WI38 (cell line): ENCODE measurements around the gene ARHGAP26.
A peak's percentile ranks its signal among the peaks of the same experiment; 100 is the strongest.
"Not testable (repeated sequence)": the region's sequence is repeated elsewhere in the genome, so short reads cannot be mapped to it uniquely, and the experiment has no call there.

Experiments
- H3K4me3 ChIP-seq: 2 replicates; pipeline ENCODE4 v1.5.1; 2011; ENCODE audit warnings: low read depth, mild to moderate bottlenecking, control low read depth, low read length
- TF ChIP-seq, protein P1 (sequence below): IDR thresholded peaks from 2 replicates; pipeline ENCODE4 v1.5.1; 2012; ENCODE audit warnings: low read depth, mild to moderate bottlenecking, control low read depth, low read length

ARHGAP26 gene

DNA sequence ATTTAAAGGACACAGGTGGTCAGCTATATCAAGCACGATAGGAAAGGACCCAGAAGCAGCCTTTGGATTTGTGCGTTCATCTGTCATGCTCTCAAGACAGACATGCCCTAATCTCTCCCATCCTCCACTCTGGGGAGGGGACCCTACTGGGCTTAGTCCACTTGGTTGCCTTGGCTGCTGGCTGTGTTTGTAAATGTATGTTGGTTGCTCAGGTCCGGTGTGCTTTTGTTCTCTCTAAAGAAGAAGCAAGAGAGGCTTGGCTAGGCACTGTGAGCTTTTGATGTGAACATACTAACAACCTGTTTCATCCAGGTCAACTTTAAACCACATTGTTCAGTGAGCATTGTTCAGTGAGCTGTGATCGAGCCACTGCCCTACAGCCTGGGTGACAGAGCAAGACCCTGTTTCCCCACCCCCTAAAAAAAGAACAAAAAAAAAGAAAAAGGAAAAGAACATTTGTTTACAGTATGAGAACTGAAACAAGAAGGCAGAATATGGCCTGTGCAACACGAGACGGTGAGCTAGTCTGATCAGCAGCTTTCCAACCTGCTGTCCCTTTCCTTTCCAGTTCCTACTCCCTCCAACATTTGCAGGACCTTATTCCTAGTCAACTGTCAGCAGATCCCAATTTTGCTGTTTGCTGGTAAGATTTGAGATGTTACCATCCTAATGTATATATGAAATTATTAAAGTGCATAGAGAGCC is 228.3 kb downstream of the ARHGAP26 start:
- TF ChIP-seq, protein P1, sequence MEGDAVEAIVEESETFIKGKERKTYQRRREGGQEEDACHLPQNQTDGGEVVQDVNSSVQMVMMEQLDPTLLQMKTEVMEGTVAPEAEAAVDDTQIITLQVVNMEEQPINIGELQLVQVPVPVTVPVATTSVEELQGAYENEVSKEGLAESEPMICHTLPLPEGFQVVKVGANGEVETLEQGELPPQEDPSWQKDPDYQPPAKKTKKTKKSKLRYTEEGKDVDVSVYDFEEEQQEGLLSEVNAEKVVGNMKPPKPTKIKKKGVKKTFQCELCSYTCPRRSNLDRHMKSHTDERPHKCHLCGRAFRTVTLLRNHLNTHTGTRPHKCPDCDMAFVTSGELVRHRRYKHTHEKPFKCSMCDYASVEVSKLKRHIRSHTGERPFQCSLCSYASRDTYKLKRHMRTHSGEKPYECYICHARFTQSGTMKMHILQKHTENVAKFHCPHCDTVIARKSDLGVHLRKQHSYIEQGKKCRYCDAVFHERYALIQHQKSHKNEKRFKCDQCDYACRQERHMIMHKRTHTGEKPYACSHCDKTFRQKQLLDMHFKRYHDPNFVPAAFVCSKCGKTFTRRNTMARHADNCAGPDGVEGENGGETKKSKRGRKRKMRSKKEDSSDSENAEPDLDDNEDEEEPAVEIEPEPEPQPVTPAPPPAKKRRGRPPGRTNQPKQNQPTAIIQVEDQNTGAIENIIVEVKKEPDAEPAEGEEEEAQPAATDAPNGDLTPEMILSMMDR: no peak
- H3K4me3 ChIP-seq: no peak overlapping the region

GRCh38 chr5:143000551-143000950 is 230.4 kb downstream of the ARHGAP26 start:
- H3K4me3 ChIP-seq: not testable (repeated sequence)

DNA sequence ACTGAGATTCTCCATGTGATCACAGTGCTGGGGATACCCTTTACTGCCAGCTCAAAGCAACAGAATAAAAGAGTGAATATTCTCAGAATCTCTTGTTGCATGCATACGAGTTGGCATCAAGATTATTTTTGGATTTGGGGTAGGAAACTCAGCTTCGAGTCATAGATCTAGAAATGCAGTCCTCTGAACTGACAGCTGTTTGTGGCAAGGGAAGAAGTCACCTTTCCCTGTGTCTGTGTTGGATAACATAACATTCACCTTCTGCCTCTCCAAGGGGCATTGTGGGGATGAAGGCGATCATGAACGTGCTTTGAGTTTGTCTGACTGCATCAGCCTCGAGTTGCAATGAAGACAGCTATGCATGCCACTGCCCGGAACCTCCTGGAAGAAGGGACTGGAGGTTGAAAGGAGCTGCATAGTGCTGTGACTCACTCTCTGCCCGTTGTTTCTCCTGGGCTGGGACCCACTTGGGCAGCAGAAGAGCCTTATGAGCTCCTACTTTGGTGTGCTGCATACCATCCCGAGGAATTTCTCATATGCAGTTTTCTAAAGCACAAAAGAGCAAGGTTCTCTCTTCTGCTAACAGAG is 231.7 kb downstream of the ARHGAP26 start:
- TF ChIP-seq, protein P1: no peak
- no peak overlapping the region for H3K4me3 ChIP-seq

DNA sequence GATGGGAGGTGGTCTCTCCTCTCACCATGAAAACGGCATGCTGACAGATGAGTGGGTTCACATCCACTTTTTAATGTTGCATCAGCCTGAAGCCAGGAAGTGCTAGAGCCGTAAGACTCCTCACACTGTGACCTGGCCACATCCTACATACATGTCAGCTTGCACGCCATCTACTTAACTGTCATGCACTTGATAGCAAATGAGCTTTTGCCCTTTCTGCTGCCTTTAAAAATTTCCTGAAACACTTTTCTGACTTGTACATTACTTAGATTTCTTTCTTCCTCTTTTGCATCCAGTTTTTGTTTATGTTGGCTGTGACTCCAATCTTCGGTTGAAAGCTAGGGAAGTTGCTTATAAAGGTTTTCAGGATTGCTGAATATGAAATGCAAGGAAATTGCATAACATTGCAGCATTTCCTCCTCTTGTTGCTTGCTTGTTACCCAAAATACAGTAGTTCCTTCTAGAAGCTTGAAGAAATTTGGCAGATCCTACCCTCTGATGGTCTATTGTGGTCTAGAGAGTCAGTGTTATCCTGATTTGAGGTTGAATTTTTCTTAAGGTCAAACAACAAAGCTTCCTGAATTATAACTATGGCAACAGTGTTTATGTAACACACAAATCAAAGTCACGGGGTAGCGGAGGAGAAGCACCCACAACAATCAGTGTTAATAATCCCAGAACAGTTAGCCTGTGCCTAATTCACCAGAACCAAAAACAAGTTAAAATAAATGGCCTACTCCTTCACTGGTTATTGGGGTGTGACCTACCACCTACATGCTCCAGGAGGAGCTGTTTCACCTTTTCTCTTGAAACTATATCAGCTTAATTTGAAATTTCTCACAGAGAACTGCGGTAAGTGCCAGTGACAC is 232.5 kb downstream of the ARHGAP26 start:
- no peak overlapping the region for H3K4me3 ChIP-seq
- TF ChIP-seq, protein P1: peak; percentile 50

DNA sequence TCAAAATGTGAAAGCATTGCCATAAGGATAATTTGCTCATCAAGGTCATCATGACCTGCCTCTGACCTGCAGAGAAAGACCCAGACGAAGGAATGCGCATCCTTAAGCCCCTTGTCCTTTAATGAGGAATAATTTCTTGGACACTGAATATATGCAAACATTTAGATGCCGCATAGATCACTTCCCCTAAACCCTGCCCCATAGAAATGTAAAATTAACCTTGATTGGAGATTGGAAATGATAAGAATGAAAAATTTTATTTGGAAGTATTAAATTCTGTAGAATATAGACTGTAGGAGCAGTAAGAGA is 233.1 kb downstream of the ARHGAP26 start:
- no peak overlapping the region for H3K4me3 ChIP-seq
- TF ChIP-seq, protein P1: no peak

- H3K4me3 ChIP-seq: no peak overlapping the region
- TF ChIP-seq, protein P1: no peak
These were observed 234.4 kb downstream of the ARHGAP26 start for GRCh38 chr5:143004361-143005145.

GRCh38 chr5:143006501-143006900 is 236.3 kb downstream of the ARHGAP26 start:
- no peak overlapping the region for H3K4me3 ChIP-seq
- TF ChIP-seq, protein P1: no peak
